GM23338 (cell line): ENCODE data around the gene ACTG1.

Experiments
- CREB1 ChIP-seq: fragments of 250-450 bp; sonication (Bioruptor Pico); IDR thresholded peaks from 2 replicates; pipeline ENCODE4 v1.5.0; 2020; ENCODE audit warnings: low read depth, mild to moderate bottlenecking, moderate library complexity
- EZH2 ChIP-seq: fragments of 200-600 bp; sonication (generic); IDR thresholded peaks from one replicate; pipeline ENCODE4 v1.8.0; 2017; ENCODE audit warnings: antibody characterized with exemption, mild to moderate bottlenecking, low read depth; ENCODE audit not compliant: unreplicated experiment
- EZH2phosphoT487 ChIP-seq: fragments of 200-600 bp; sonication (generic); IDR thresholded peaks from one replicate; pipeline ENCODE4 v1.8.1; 2018; ENCODE audit warnings: antibody characterized with exemption; ENCODE audit not compliant: unreplicated experiment
- JUNB ChIP-seq: IDR thresholded peaks from one replicate; pipeline ENCODE4 v1.6.1; 2016; ENCODE audit warnings: antibody characterized with exemption; ENCODE audit not compliant: unreplicated experiment
- POLR2AphosphoS5 ChIP-seq: IDR thresholded peaks from 2 replicates; pipeline ENCODE4 v1.6.1; 2016; ENCODE audit warnings: antibody characterized with exemption, low read depth
- REST ChIP-seq: IDR thresholded peaks from one replicate; pipeline ENCODE4 v1.6.1; 2018; ENCODE audit warnings: antibody characterized with exemption; ENCODE audit not compliant: unreplicated experiment
- STAT1 ChIP-seq: IDR thresholded peaks from one replicate; pipeline ENCODE4 v1.6.1; 2016; ENCODE audit warnings: antibody characterized with exemption; ENCODE audit not compliant: unreplicated experiment
- ZNF331 ChIP-seq: fragments of 250-450 bp; sonication (Bioruptor Pico); IDR thresholded peaks from 2 replicates; pipeline ENCODE4 v1.5.0; 2020; ENCODE audit warnings: low read depth, mild to moderate bottlenecking, moderate library complexity
- TF ChIP-seq, protein P1 (sequence below), 2 experiments: fragments of 200-600 bp in 1 of 2; sonication (generic) in 1 of 2; conservative IDR thresholded peaks; 2 replicates each; pipeline versions ENCODE4 v1.5.1 to v1.6.1; 2016 to 2017; ENCODE audit warnings: antibody characterized with exemption in 2 of 2, low read depth in 2 of 2, mild to moderate bottlenecking in 2 of 2, moderate library complexity in 1 of 2

DNA sequence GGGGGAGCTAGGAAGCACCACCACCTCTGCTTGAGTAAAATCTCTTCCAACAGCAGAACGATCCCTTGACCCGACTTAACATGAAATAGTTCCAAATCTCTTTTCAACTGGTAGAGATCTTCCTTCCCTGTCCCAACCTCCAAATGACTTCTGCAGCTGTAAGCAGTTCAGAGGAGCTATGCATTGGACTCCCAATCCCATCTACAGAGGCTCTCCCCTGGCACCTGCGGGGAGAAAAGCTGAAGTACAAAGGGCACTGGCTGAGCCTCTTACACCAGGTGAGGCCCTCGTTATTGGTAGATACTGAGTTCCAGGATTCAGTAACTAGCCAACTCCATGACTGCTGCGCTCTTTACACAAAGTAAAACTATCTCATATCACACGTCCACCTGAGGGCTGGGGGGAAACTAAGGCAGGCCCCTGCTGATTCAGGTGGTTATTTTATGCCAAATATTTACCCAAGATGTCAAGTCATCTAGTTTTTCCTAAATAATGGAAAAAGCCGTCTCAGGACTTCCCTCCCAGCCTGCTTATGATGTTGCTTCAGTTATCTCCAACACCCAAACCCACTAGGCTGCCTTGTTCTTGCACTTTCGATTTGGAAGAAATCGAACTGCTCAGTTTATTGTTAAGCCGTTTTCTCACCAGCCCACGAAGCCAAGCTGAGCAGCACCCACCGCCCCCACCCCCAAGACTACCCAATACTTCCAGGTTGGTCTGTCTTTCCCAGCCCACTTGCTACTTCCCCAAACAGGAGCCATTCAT, 3.2 kb downstream of the ACTG1 start:
- TF ChIP-seq, protein P1, sequence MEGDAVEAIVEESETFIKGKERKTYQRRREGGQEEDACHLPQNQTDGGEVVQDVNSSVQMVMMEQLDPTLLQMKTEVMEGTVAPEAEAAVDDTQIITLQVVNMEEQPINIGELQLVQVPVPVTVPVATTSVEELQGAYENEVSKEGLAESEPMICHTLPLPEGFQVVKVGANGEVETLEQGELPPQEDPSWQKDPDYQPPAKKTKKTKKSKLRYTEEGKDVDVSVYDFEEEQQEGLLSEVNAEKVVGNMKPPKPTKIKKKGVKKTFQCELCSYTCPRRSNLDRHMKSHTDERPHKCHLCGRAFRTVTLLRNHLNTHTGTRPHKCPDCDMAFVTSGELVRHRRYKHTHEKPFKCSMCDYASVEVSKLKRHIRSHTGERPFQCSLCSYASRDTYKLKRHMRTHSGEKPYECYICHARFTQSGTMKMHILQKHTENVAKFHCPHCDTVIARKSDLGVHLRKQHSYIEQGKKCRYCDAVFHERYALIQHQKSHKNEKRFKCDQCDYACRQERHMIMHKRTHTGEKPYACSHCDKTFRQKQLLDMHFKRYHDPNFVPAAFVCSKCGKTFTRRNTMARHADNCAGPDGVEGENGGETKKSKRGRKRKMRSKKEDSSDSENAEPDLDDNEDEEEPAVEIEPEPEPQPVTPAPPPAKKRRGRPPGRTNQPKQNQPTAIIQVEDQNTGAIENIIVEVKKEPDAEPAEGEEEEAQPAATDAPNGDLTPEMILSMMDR (conservative IDR thresholded peaks at IDR 0.05; ENCODE audit: low read depth in 2 of 2), result no peak
- TF ChIP-seq EZH2 (no peak), JUNB (no peak), POLR2AphosphoS5 (0 out of 2 replicates have a peak, but pooled peaks have one; percentile 13), EZH2phosphoT487 (no peak), REST (no peak), CREB1 (CRISPR knock-in tag) (no peak), ZNF331 (CRISPR knock-in tag) (no peak), STAT1 (no peak)
